OCI-LY1 (cell line): Measurements from ENCODE around the gene MED13L.

ENCODE experiments used
- H2AFZ ChIP-seq: fragments of 200-600 bp; sonication (generic), shearing (Covaris generic); 2 replicates; pipeline ENCODE4 v1.6.0; 2014; ENCODE audit warnings: antibody characterized with exemption, mild to moderate bottlenecking, low read length
- H3F3A ChIP-seq: fragments of 200-600 bp; sonication (generic), shearing (Covaris generic); 2 replicates; pipeline ENCODE4 v1.6.0; 2014; ENCODE audit warnings: mild to moderate bottlenecking, antibody characterized with exemption, low read length, moderate library complexity; ENCODE audit not compliant: insufficient read depth
- H3K27ac ChIP-seq: fragments of 200-600 bp; sonication (generic); 2 replicates; pipeline ENCODE4 v1.5.1; 2014; ENCODE audit warnings: low read length, mixed run types, mild to moderate bottlenecking, low read depth; ENCODE audit not compliant: poor library complexity, severe bottlenecking
- H3K27me3 ChIP-seq: fragments of 200-600 bp; sonication (generic); 2 replicates; pipeline ENCODE4 v1.6.0; 2014; ENCODE audit warnings: antibody characterized with exemption, mild to moderate bottlenecking, low read length, moderate library complexity; ENCODE audit not compliant: insufficient read depth
- H3K36me3 ChIP-seq: fragments of 200-600 bp; sonication (generic); 2 replicates; pipeline ENCODE4 v1.6.1; 2014; ENCODE audit warnings: mild to moderate bottlenecking, antibody characterized with exemption, low read length, moderate library complexity, mixed read lengths; ENCODE audit not compliant: insufficient read depth
- H3K4me1 ChIP-seq: fragments of 200-600 bp; sonication (generic); 2 replicates; pipeline ENCODE4 v1.5.1; 2014; ENCODE audit warnings: mild to moderate bottlenecking, low read length, moderate library complexity; ENCODE audit not compliant: insufficient read depth, severe bottlenecking
- H3K4me2 ChIP-seq: fragments of 200-600 bp; sonication (generic), shearing (Covaris generic); 2 replicates; pipeline ENCODE4 v1.6.1; 2014; ENCODE audit warnings: low read length
- H3K4me3 ChIP-seq: fragments of 200-600 bp; sonication (generic); 2 replicates; pipeline ENCODE4 v1.5.1; 2014; ENCODE audit warnings: low read length, low read depth, mild to moderate bottlenecking, mixed read lengths; ENCODE audit not compliant: poor library complexity, severe bottlenecking
- H3K79me2 ChIP-seq: fragments of 200-600 bp; shearing (Covaris generic); 2 replicates; pipeline ENCODE4 v1.6.1; 2016; ENCODE audit warnings: mixed run types, low read length, mixed read lengths; ENCODE audit not compliant: insufficient read depth
- H3K9ac ChIP-seq: fragments of 200-600 bp; sonication (generic), shearing (Covaris generic); 2 replicates; pipeline ENCODE4 v1.6.1; 2014; ENCODE audit warnings: mild to moderate bottlenecking, low read length, mixed read lengths
- H3K9me2 ChIP-seq: fragments of 200-600 bp; sonication (generic), shearing (Covaris generic); 2 replicates; pipeline ENCODE4 v1.6.1; 2014; ENCODE audit warnings: low read depth, mild to moderate bottlenecking, low read length, mixed read lengths
- H3K9me3 ChIP-seq: fragments of 200-600 bp; shearing (Covaris generic); 2 replicates; pipeline ENCODE4 v1.6.1; 2014; ENCODE audit warnings: low read length, mixed read lengths
- H4K20me1 ChIP-seq: fragments of 200-600 bp; sonication (generic), shearing (Covaris generic); 2 replicates; pipeline ENCODE4 v1.6.0; 2016; ENCODE audit warnings: mild to moderate bottlenecking, low read length; ENCODE audit not compliant: insufficient read depth
- CTCF ChIP-seq: fragments of 200-600 bp; sonication (generic), shearing (Covaris generic); IDR thresholded peaks from 2 replicates; pipeline ENCODE4 v1.5.1; 2017; ENCODE audit warnings: mild to moderate bottlenecking, antibody characterized with exemption, low read length, moderate library complexity, mixed read lengths
- EZH2 ChIP-seq: fragments of 200-600 bp; sonication (generic), shearing (Covaris generic); IDR thresholded peaks from 2 replicates; pipeline ENCODE4 v1.8.0; 2017; ENCODE audit warnings: borderline replicate concordance, mixed run types, mild to moderate bottlenecking, antibody characterized with exemption, low read length, moderate library complexity, mixed read lengths

The MED13L gene

GRCh38 chr12:116266631-116267349 is 10.7 kb downstream of the MED13L start:
- Histone ChIP-seq H3K9me2 (no peaks in the 10 kb centered on the region), H3K36me3 (no peaks in the 10 kb centered on the region), H3K9ac (no peak overlapping the region), H3K27me3 (no peaks in the 10 kb centered on the region), H3K9me3 (no peaks in the 10 kb centered on the region), H3K4me1 (no peaks in the 10 kb centered on the region), H2AFZ (no peak overlapping the region), H3K4me3 (no peak overlapping the region), H3K27ac (no peak overlapping the region), H4K20me1 (peaks cover 22% of the 10 kb centered on the region), H3K79me2 (peaks cover 32% of the 10 kb centered on the region), H3F3A (no peaks in the 10 kb centered on the region), H3K4me2 (no peak overlapping the region)
- TF ChIP-seq EZH2 (no peak), CTCF (no peak)

GRCh38 chr12:116266168-116266601 is 11.3 kb downstream of the MED13L start:
- H3K9me2 ChIP-seq, result no peaks in the 10 kb centered on the region
- no peak overlapping the region for H3K27ac ChIP-seq
- H3F3A ChIP-seq, result no peaks in the 10 kb centered on the region
- no peaks in the 10 kb centered on the region for H3K4me1 ChIP-seq
- H2AFZ ChIP-seq, result no peak overlapping the region
- H3K9ac ChIP-seq, result no peak overlapping the region
- peaks cover 36% of the 10 kb centered on the region for H3K79me2 ChIP-seq
- no peaks in the 10 kb centered on the region for H3K36me3 ChIP-seq
- H3K9me3 ChIP-seq, result no peaks in the 10 kb centered on the region
- no peak overlapping the region for H3K4me3 ChIP-seq
- TF ChIP-seq EZH2 (no peak), CTCF (no peak)
- no peak overlapping the region for H3K4me2 ChIP-seq
- H4K20me1 ChIP-seq, result peaks cover 22% of the 10 kb centered on the region
- H3K27me3 ChIP-seq, result no peaks in the 10 kb centered on the region

GRCh38 chr12:116265351-116266147 is 11.9 kb downstream of the MED13L start:
- H3K4me1 ChIP-seq, result no peaks in the 10 kb centered on the region
- H3K79me2 ChIP-seq, result peaks cover 36% of the 10 kb centered on the region
- TF ChIP-seq CTCF, result no peak
- TF ChIP-seq EZH2, result no peak
- H3K27ac ChIP-seq, result no peak overlapping the region
- no peak overlapping the region for H3K4me3 ChIP-seq
- H2AFZ ChIP-seq, result no peak overlapping the region
- H3K36me3 ChIP-seq, result no peaks in the 10 kb centered on the region
- H3K9me2 ChIP-seq, result no peaks in the 10 kb centered on the region
- no peaks in the 10 kb centered on the region for H3K27me3 ChIP-seq
- no peaks in the 10 kb centered on the region for H3F3A ChIP-seq
- H3K9me3 ChIP-seq, result no peaks in the 10 kb centered on the region
- no peak overlapping the region for H3K9ac ChIP-seq
- H4K20me1 ChIP-seq, result peaks cover 22% of the 10 kb centered on the region
- H3K4me2 ChIP-seq, result no peak overlapping the region
